ENCODE results near the gene OR10H5. TPM values are rescaled to one million over a fixed set of nuclear protein-coding genes. Genes with fewer than 3 reads are reported as not detected.
"Not testable (repeated sequence)": the region's sequence is repeated elsewhere in the genome, so short reads cannot be mapped to it uniquely, and the experiment has no call there.

Gene OR10H5
- total RNA-seq, 1 experiment from 2014 or later = not detected

- TF ChIP-seq, protein P1, sequence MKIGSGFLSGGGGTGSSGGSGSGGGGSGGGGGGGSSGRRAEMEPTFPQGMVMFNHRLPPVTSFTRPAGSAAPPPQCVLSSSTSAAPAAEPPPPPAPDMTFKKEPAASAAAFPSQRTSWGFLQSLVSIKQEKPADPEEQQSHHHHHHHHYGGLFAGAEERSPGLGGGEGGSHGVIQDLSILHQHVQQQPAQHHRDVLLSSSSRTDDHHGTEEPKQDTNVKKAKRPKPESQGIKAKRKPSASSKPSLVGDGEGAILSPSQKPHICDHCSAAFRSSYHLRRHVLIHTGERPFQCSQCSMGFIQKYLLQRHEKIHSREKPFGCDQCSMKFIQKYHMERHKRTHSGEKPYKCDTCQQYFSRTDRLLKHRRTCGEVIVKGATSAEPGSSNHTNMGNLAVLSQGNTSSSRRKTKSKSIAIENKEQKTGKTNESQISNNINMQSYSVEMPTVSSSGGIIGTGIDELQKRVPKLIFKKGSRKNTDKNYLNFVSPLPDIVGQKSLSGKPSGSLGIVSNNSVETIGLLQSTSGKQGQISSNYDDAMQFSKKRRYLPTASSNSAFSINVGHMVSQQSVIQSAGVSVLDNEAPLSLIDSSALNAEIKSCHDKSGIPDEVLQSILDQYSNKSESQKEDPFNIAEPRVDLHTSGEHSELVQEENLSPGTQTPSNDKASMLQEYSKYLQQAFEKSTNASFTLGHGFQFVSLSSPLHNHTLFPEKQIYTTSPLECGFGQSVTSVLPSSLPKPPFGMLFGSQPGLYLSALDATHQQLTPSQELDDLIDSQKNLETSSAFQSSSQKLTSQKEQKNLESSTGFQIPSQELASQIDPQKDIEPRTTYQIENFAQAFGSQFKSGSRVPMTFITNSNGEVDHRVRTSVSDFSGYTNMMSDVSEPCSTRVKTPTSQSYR (CRISPR knock-in tag; IDR thresholded peaks at IDR 0.05) = no peak
- TF ChIP-seq, protein P2, sequence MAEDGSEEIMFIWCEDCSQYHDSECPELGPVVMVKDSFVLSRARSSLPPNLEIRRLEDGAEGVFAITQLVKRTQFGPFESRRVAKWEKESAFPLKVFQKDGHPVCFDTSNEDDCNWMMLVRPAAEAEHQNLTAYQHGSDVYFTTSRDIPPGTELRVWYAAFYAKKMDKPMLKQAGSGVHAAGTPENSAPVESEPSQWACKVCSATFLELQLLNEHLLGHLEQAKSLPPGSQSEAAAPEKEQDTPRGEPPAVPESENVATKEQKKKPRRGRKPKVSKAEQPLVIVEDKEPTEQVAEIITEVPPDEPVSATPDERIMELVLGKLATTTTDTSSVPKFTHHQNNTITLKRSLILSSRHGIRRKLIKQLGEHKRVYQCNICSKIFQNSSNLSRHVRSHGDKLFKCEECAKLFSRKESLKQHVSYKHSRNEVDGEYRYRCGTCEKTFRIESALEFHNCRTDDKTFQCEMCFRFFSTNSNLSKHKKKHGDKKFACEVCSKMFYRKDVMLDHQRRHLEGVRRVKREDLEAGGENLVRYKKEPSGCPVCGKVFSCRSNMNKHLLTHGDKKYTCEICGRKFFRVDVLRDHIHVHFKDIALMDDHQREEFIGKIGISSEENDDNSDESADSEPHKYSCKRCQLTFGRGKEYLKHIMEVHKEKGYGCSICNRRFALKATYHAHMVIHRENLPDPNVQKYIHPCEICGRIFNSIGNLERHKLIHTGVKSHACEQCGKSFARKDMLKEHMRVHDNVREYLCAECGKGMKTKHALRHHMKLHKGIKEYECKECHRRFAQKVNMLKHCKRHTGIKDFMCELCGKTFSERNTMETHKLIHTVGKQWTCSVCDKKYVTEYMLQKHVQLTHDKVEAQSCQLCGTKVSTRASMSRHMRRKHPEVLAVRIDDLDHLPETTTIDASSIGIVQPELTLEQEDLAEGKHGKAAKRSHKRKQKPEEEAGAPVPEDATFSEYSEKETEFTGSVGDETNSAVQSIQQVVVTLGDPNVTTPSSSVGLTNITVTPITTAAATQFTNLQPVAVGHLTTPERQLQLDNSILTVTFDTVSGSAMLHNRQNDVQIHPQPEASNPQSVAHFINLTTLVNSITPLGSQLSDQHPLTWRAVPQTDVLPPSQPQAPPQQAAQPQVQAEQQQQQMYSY (CRISPR knock-in tag; IDR thresholded peaks at IDR 0.05) = no peak
- TF ChIP-seq FOXP1 (CRISPR knock-in tag; IDR thresholded peaks at IDR 0.05; ENCODE audit: borderline replicate concordance) (no peak), ZNF138 (CRISPR knock-in tag; conservative IDR thresholded peaks at IDR 0.05) (no peak), GABPB1 (CRISPR knock-in tag; IDR thresholded peaks at IDR 0.05) (no peak), ZNF121 (CRISPR knock-in tag; IDR thresholded peaks at IDR 0.05) (no peak), NR2C2 (CRISPR knock-in tag; IDR thresholded peaks at IDR 0.05) (no peak), CBFB (CRISPR knock-in tag; IDR thresholded peaks at IDR 0.05; ENCODE audit: low read depth) (no peak), TEAD4 (CRISPR knock-in tag; IDR thresholded peaks at IDR 0.05) (no peak), ETV6 (CRISPR knock-in tag; IDR thresholded peaks at IDR 0.05) (no peak), JAZF1 (CRISPR knock-in tag; IDR thresholded peaks at IDR 0.05) (no peak), ZBTB43 (CRISPR knock-in tag; IDR thresholded peaks at IDR 0.05) (no peak)
- TF ChIP-seq, protein P3, sequence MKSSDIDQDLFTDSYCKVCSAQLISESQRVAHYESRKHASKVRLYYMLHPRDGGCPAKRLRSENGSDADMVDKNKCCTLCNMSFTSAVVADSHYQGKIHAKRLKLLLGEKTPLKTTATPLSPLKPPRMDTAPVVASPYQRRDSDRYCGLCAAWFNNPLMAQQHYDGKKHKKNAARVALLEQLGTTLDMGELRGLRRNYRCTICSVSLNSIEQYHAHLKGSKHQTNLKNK (CRISPR knock-in tag; IDR thresholded peaks at IDR 0.05) = no peak
Observed at GRCh38 chr19:15759962-15760565, 27.4 kb upstream of the OR10H5 start (continued).

GRCh38 chr19:15769586-15769985, 17.9 kb upstream of the OR10H5 start:
- CTCF ChIA-PET = no interaction called here
- Mint-ChIP-seq H3K4me3 (no peak overlapping the region), H3K36me3 (peaks cover 76% of the 10 kb centered on the region), H3K9me3 (peaks cover 93% of the 10 kb centered on the region), H3K27ac (no peak overlapping the region), H3K4me1 (no peaks in the 10 kb centered on the region), H3K27me3 (ENCODE audit: low read depth) (peaks cover 2% of the 10 kb centered on the region; the same call in 1 of the 2 replicates)
- TF ChIP-seq ZNF121 (CRISPR knock-in tag; IDR thresholded peaks at IDR 0.05) (no peak), ZNF416 (CRISPR knock-in tag; IDR thresholded peaks at IDR 0.05) (no peak), ZNF317 (CRISPR knock-in tag; IDR thresholded peaks at IDR 0.05; ENCODE audit: borderline replicate concordance, low read depth) (no peak), JUN (CRISPR knock-in tag; IDR thresholded peaks at IDR 0.05) (no peak), JAZF1 (CRISPR knock-in tag; IDR thresholded peaks at IDR 0.05) (no peak), IRF2 (CRISPR knock-in tag; IDR thresholded peaks at IDR 0.05; ENCODE audit: borderline replicate concordance, low read depth) (no peak)
- TF ChIP-seq, protein P4, sequence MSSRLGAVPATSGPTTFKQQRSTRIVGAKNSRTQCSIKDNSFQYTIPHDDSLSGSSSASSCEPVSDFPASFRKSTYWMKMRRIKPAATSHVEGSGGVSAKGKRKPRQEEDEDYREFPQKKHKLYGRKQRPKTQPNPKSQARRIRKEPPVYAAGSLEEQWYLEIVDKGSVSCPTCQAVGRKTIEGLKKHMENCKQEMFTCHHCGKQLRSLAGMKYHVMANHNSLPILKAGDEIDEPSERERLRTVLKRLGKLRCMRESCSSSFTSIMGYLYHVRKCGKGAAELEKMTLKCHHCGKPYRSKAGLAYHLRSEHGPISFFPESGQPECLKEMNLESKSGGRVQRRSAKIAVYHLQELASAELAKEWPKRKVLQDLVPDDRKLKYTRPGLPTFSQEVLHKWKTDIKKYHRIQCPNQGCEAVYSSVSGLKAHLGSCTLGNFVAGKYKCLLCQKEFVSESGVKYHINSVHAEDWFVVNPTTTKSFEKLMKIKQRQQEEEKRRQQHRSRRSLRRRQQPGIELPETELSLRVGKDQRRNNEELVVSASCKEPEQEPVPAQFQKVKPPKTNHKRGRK (CRISPR knock-in tag; IDR thresholded peaks at IDR 0.05; ENCODE audit: borderline replicate concordance) = no peak
- DNase-seq (ENCODE audit: low spot score) (peak; percentile 18), ATAC-seq (no peak)
- POLR2A ChIA-PET = no interaction called here

GRCh38 chr19:15774159-15774558, 13.3 kb upstream of the OR10H5 start:
- Mint-ChIP-seq H3K36me3 (peaks cover 76% of the 10 kb centered on the region), H3K27me3 (ENCODE audit: low read depth) (peaks cover 12% of the 10 kb centered on the region; the same call in 1 of the 2 replicates), H3K9me3 (peaks cover 86% of the 10 kb centered on the region)
- DNase-seq (ENCODE audit: low spot score); ATAC-seq; H3K4me3 Mint-ChIP-seq; POLR2A ChIA-PET; H3K27ac Mint-ChIP-seq; H3K4me1 Mint-ChIP-seq; CTCF ChIA-PET: not testable (repeated sequence)
